ENCODE measurements around the gene CACHD1. TPM values are rescaled to one million over a fixed set of nuclear protein-coding genes. Genes with fewer than 3 reads are reported as not detected.

The CACHD1 gene
- total RNA-seq, 1 donor from 2014 or later: 16.7 TPM

DNA sequence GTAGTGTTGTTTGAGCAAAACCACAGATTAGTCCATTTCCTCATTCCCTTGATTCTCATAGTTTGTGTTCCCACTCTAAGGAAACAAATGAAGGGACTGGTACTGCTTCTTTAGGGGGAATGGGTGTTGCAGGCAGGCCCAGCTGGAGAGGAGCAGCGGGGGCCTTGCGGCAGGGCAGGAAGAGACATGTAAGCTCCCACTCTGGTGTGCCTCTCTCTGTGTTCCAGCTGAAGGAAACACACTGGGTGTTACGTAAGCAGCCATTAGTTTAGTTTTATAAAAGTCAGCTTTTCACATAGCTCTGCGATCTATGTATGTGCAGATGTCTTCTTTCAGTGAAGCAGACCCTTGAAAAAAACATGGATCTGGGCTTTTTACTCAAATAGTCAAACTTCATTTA is 99.5 kb downstream of the CACHD1 start:
- intact Hi-C loops (cut with DNase I): no loop called here
- DNase-seq (ENCODE audit: low spot score): no peak
- ATAC-seq: no peak

- DNase-seq (ENCODE audit: low spot score): no peak
- intact Hi-C loops (cut with DNase I): no loop called here
- ATAC-seq: no peak
Observed at GRCh38 chr1:64570267-64570855, 100.4 kb downstream of the CACHD1 start.

DNA sequence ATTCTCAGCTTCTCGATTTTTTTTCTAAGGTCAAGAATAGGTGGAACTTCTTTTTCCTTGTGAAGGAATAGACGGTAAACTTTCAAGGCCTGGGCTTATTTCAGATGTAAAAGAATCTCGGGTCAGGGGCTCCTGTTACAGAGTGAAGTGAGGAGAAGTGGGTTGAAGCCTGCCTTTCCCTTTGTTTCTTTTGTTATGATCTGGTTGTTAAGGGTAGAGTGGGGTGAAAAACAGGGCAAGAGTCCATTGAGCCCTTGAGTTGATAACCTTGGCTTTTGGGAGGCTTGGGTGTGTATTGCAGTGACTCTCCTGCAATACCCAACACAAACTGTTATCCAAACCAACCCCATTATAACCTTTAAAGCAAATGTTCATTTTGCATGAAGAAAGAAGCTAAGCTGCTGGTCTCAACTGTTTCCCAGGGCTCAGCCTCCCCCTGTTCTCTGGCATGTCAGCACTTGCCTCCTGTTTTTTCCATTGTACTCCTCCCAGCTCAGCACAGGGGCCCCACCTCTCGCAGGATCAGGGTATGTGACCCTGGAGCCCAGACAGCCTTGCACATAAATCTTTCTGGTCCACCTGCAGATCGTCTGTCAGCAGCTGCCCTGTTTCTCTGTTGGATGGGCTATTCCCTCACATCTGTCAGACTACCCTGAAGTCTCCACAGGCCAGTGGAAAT is 102.4 kb downstream of the CACHD1 start:
- no peak for DNase-seq (ENCODE audit: low spot score)
- intact Hi-C loops (cut with DNase I): no loop called here
- no peak for ATAC-seq

GRCh38 chr1:64574301-64574700 is 104.4 kb downstream of the CACHD1 start:
- intact Hi-C loops (cut with DNase I): no loop called here
- ATAC-seq (no peak), DNase-seq (ENCODE audit: low spot score) (no peak)

- intact Hi-C loops (cut with DNase I): no loop called here
- no peak for DNase-seq (ENCODE audit: low spot score)
- no peak for ATAC-seq
Observed at GRCh38 chr1:64575881-64576676, 106.2 kb downstream of the CACHD1 start.

- no peak for DNase-seq (ENCODE audit: low spot score)
- ATAC-seq: no peak
- intact Hi-C loops (cut with DNase I): no loop called here
Observed at GRCh38 chr1:64578270-64578973, 108.5 kb downstream of the CACHD1 start.

GRCh38 chr1:64579767-64580166 is 109.8 kb downstream of the CACHD1 start:
- ATAC-seq: no peak
- DNase-seq (ENCODE audit: low spot score): no peak
- intact Hi-C loops (cut with DNase I): no loop called here

GRCh38 chr1:64581135-64581842 is 111.4 kb downstream of the CACHD1 start:
- DNase-seq (ENCODE audit: low spot score) (no peak), ATAC-seq (no peak)
- intact Hi-C loops (cut with DNase I): no loop called here

GRCh38 chr1:64581843-64582185 is 111.9 kb downstream of the CACHD1 start:
- DNase-seq (ENCODE audit: low spot score): no peak
- no peak for ATAC-seq
- intact Hi-C loops (cut with DNase I): no loop called here

DNA sequence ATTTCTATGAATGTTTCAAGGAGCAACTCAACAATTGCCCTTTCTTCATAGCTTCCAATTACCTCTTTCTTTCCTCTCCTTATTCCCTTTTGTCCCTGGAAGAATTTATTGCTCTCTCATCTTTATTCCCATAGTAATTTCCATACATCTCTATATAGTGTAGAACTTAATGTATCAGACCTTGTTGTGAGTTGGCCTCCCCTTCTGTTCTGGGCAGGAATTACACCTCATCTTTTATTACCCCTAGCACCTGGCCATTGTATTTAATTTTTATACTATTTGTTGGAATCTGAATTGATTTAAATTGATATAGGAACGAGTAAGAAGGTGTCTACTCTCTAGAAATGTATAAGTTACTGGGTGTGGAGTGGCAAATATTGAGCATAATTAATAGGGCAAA is 114.5 kb downstream of the CACHD1 start:
- DNase-seq (ENCODE audit: low spot score) (no peak), ATAC-seq (no peak)
- intact Hi-C loops (cut with DNase I): no loop called here

- intact Hi-C loops (cut with DNase I): no loop called here
- DNase-seq (ENCODE audit: low spot score): no peak
- no peak for ATAC-seq
Observed at GRCh38 chr1:64588876-64589275, 118.9 kb downstream of the CACHD1 start.

DNA sequence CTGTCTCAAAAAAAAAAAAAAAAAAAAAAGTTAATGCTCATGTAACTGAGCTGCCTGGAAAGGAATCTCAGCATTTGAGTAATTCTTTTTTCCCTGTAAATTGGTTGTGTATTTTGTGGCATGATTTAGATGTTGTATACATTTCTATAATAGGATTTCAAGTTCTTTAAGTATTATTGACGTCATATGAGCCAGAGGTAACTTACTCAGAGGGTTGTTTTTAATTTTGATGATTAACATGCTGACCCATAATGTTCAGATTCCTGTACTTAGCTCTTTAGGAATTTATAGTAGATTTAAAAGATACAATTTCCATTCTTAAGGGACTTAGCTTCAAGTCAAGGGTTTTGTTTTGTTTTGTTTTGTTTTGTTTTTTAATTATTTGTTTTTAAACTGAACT is 120.4 kb downstream of the CACHD1 start:
- ATAC-seq: no peak
- no peak for DNase-seq (ENCODE audit: low spot score)
- intact Hi-C loops (cut with DNase I): no loop called here

- ATAC-seq (no peak), DNase-seq (ENCODE audit: low spot score) (no peak)
- intact Hi-C loops (cut with DNase I): no loop called here
Observed at GRCh38 chr1:64594446-64594845, 124.5 kb downstream of the CACHD1 start.

- DNase-seq (ENCODE audit: low spot score) (no peak), ATAC-seq (no peak)
- intact Hi-C loops (cut with DNase I): no loop called here
Observed at GRCh38 chr1:64595871-64596515, 126.1 kb downstream of the CACHD1 start.

DNA sequence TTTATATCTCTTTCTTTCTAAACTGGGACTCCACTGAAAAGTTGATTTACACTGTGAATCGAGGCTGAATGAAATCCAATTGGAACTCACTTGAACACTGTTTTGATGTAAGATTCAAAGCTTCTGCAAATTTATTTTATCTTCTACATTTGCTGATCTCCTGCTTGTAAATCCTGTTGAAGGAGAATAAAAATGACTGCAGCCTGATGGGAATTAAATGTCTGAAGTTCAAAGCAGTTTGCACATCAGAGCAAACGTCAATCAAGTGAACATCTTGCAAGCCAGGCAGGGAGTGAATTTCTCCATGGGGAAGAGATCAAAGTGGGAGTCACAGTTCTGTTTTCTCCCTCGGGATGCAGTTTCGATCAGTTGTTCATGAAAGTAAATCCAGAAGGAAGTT is 127.2 kb downstream of the CACHD1 start:
- intact Hi-C loops (cut with DNase I): no loop called here
- ATAC-seq (no peak), DNase-seq (ENCODE audit: low spot score) (no peak)

DNA sequence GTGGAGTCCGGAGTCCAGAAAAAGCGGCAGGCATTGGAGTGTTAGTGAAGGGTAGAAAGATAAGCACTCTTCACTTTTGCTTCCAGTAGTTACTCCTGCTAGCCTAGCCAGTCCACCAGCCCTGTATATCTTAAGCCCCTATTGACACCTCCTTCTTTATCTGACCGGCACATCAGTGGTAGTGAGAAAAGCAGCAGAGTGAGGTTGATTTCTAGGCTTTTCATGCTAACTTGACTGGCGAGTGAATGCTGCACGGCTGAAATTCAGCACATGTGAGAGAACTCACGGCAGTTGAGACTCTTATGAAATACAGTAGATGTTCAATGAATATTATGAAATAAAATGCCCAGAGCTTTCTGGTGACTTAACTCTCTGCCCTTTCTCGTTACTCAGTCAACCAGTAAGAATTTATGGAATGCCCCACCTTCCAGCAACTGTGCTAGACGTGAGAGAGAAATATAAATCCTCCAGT is 128.2 kb downstream of the CACHD1 start:
- intact Hi-C loops (cut with DNase I): no loop called here
- ATAC-seq (no peak), DNase-seq (ENCODE audit: low spot score) (no peak)

DNA sequence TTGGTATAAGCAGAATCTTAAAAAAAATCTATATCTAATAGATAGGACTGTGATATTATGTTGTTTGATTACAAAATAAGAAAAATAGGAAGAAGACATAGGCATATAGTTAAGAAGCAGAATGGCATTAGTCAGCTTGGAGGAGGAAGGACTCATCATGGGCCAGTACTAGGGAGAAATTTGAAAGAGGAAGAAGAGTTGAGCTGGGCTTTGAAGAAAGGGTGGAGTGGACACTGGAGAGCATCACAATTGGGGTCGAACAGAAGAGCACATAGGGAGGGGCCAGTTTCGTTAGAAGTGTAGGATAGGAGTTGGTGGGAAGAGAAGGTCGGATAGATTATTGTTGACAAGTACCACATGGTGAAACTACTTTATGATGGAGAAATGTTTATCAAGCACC is 129.3 kb downstream of the CACHD1 start:
- DNase-seq (ENCODE audit: low spot score): no peak
- ATAC-seq: no peak
- intact Hi-C loops (cut with DNase I): no loop called here

GRCh38 chr1:64601207-64601606 is 131.3 kb downstream of the CACHD1 start:
- DNase-seq (ENCODE audit: low spot score) (no peak), ATAC-seq (no peak)
- intact Hi-C loops (cut with DNase I): no loop called here

All from sciatic nerve (tissue), 2 donors.